ENCODE results near the gene RHEX.

The RHEX gene

GRCh38 chr1:206052919-206053610 lies at the start of gene RHEX:
RHEX (plus strand) TSS chr1:206053173; CDS start chr1:206097829, 44,656 bp downstream.
- peak in 1 of 2 donors; percentile 11 for DNase-seq

- peak in 1 of 2 donors; percentile 15 for DNase-seq
Observed at GRCh38 chr1:206003854-206004800, 48.8 kb upstream of the RHEX start.

- DNase-seq: peak in 1 of 2 donors; percentile 3
Observed at GRCh38 chr1:206004826-206005225, 48.1 kb upstream of the RHEX start.

GRCh38 chr1:206005234-206005633 lies 47.7 kb upstream of the RHEX start:
- no peak for DNase-seq

- no peak for DNase-seq
Observed at GRCh38 chr1:206005778-206006180, 47.2 kb upstream of the RHEX start.

GRCh38 chr1:206006946-206007345 lies 46.0 kb upstream of the RHEX start:
- DNase-seq: no peak

- no peak for DNase-seq
Observed at GRCh38 chr1:206010060-206010459, 42.9 kb upstream of the RHEX start.

GRCh38 chr1:206011057-206011456 lies 41.9 kb upstream of the RHEX start:
- DNase-seq: no peak

- peak; percentile 30 to 43 for DNase-seq
Observed at GRCh38 chr1:206012086-206012859, 40.7 kb upstream of the RHEX start.

GRCh38 chr1:206013026-206013795 lies 39.8 kb upstream of the RHEX start:
- DNase-seq: no peak

- no peak for DNase-seq
Observed at GRCh38 chr1:206014601-206015000, 38.4 kb upstream of the RHEX start.

GRCh38 chr1:206015071-206015470 lies 37.9 kb upstream of the RHEX start:
- DNase-seq: no peak

- no peak for DNase-seq
Observed at GRCh38 chr1:206020393-206021007, 32.5 kb upstream of the RHEX start.

- no peak for DNase-seq
Observed at GRCh38 chr1:206021008-206021625, 31.9 kb upstream of the RHEX start.

- no peak for DNase-seq
Observed at GRCh38 chr1:206021626-206022365, 31.2 kb upstream of the RHEX start.

- no peak for DNase-seq
Observed at GRCh38 chr1:206022766-206023165, 30.2 kb upstream of the RHEX start.

- no peak for DNase-seq
Observed at GRCh38 chr1:206023695-206024094, 29.3 kb upstream of the RHEX start, which contains the start of gene CTSE. CTSE (minus strand) TSS chr1:206023895; CDS start chr1:206023791, 104 bp downstream.

GRCh38 chr1:206025283-206025820 lies 27.6 kb upstream of the RHEX start:
- DNase-seq: no peak

- no peak for DNase-seq
Observed at GRCh38 chr1:206029484-206029883, 23.5 kb upstream of the RHEX start.

- no peak for DNase-seq
Observed at GRCh38 chr1:206030191-206030590, 22.8 kb upstream of the RHEX start.
